GM06990 (cell line): ENCODE measurements around the gene ABCF2.

ENCODE experiments used
- DNase-seq: peaks from one replicate; pipeline ENCODE4 v3.0.0-alpha.2; 2011; ENCODE audit not compliant: insufficient read length; ENCODE audit errors: extremely low read depth
- H3K27me3 ChIP-seq: replicated peaks from 2 replicates; pipeline ENCODE4 v1.6.0; 2011; ENCODE audit warnings: low read length; ENCODE audit not compliant: control insufficient read depth, insufficient read depth
- H3K36me3 ChIP-seq: 2 replicates; pipeline ENCODE4 v1.5.1; 2011; ENCODE audit warnings: low read length; ENCODE audit not compliant: control insufficient read depth, insufficient read depth
- H3K4me3 ChIP-seq: replicated peaks from 2 replicates; pipeline ENCODE4 v1.5.1; 2011; ENCODE audit warnings: low read depth, mild to moderate bottlenecking, control low read depth, low read length
- TF ChIP-seq, protein P1 (sequence below): IDR thresholded peaks from 2 replicates; pipeline ENCODE4 v1.5.1; 2011; ENCODE audit warnings: low read length, control low read depth, mild to moderate bottlenecking, inconsistent platforms; ENCODE audit not compliant: insufficient read depth, poor library complexity, severe bottlenecking

ABCF2 gene

DNA sequence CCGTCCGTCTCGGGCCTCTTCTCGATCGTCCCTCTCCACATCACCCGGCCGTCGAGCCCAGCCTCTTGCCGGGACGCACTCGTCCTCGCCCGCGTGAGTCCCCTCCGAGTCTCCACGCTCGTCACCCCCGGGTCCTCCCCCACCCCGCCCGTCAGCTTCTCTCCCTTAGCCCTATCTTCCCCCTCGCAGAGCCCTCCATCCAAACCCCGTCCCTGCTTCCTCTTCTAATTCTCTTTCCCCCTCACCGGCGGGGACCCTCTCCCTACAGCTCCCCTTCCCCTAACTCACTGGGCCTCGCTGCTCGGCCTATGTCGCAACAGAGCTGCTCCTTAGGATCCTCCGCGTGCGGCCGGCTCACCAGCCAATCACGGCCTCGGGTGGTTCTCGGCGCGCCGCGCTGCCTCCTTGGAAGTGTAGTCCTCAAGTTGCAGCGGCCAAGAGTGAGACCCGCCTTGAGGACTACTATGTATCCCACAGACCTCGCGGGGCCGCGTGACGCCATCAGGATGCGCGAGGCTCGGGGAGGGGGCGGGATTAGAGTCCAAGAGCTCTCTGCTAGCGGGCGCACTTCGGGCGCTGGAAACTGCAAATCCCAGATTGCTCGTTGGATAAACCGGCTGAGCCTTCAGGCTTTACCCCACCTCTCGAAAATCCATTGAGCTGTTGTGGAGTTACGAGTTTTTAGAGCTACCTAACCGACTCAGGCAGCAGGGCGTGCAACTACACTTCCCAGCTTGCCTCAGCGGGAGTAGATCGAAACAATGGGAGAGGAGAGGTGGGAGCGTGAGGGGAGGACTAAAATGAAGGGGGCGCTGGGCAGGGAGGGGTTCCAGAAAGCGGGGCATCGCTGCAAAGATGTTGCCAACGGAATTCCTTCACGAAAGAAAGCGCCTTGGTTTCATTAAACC is at the start of gene ABCF2:
Gene ABCF2, minus strand, starts transcription at position 331 of the 908 bp plus-strand sequence. CDS start 747 bp downstream, outside the sequence.
- peak; percentile 98 for DNase-seq
- Histone ChIP-seq H3K27me3 (no peaks in the 10 kb centered on the region), H3K36me3 (peaks cover 10% of the 10 kb centered on the region), H3K4me3 (peak within 1 kb of the TSS; percentile 92)
- TF ChIP-seq, protein P1, sequence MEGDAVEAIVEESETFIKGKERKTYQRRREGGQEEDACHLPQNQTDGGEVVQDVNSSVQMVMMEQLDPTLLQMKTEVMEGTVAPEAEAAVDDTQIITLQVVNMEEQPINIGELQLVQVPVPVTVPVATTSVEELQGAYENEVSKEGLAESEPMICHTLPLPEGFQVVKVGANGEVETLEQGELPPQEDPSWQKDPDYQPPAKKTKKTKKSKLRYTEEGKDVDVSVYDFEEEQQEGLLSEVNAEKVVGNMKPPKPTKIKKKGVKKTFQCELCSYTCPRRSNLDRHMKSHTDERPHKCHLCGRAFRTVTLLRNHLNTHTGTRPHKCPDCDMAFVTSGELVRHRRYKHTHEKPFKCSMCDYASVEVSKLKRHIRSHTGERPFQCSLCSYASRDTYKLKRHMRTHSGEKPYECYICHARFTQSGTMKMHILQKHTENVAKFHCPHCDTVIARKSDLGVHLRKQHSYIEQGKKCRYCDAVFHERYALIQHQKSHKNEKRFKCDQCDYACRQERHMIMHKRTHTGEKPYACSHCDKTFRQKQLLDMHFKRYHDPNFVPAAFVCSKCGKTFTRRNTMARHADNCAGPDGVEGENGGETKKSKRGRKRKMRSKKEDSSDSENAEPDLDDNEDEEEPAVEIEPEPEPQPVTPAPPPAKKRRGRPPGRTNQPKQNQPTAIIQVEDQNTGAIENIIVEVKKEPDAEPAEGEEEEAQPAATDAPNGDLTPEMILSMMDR, result peak; percentile 5

DNA sequence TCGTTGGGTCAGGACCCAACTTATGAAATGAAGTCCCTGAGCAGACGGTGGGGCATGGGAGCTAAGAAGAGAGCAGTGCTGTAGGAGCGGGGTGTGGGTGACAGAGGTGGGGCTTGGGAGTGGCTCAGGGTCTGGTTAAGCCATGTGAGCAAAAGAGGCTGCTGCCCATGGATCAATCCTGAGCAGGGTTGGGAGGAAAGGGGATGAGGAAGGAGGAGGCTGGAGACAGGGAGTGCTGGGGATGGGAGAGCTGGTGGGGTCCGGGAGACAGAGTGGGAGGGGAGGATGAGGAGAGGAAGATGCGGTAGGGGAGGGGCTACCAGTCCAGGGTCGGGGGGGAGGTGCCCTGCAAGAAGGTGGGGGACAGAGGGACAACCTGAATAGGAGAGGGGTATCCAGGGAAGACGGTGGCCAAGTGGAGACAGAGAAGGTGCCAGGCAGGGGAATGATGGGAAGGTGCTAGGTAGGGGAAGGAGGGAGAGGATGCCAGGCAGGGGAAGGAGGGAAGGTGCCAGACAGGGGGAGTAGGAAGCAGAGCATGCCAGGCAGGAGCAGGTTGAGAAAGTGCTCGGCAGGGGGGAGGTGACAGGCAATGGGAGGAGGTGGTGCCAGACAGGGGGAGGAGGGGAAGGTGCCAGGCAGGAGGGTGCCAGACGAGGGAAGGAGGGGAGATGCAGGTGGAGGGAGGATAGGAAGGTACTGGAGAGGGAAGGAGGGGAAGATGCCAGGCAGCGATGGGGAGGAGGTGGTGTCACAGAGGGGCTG is 49.0 kb upstream of the ABCF2 start:
- no peaks in the 10 kb centered on the region; the same call in none of the 2 replicates for H3K27me3 ChIP-seq
- no peak for DNase-seq
- no peaks in the 10 kb centered on the region for H3K36me3 ChIP-seq

DNA sequence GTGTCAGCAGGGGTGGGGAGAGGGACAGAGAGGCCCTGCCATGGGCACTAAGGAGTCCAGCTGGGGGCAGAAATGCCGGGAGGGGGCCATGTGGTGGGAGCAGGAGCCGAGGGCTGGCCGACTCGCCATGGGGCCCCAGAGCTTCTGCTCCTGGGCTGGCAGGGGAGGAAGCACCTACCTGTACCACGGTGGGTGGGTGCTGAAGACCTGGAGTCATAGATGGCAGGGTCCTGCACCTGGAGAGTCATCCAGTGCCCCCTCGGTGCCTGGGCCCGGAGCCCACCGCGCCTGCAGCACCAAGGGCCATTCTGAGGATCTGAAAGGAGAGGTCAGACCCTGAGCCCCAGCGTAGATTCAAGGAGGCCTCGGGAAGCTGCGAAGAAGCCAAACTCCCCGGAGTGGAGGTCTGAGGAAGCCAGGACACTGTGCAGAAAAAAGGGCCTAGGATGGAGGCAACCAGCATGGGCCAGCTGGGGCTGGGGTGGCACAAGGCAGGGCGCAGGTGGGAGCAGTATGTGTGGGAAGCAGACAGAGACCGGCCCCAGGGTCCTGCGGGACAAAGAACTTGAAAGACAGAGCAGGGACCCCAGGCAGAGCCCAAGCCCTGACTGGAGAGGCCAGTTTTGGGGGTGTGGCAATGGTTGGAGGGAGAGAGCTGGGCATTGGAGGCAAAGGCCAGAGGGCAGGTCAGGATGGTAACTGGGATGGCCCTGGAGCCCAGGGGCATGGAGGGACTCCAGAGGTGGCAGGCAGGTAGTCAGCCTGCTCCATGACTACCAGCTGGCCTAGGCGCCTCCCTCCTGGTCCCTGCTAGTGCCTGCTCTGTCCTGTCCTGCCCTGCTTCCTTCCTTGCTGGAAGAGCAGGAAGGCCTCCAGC is 48.2 kb upstream of the ABCF2 start:
- Histone ChIP-seq H3K36me3 (no peaks in the 10 kb centered on the region), H3K27me3 (peaks cover 2% of the 10 kb centered on the region), H3K4me3 (no peak overlapping the region)
- TF ChIP-seq, protein P1, result no peak
- no peak for DNase-seq

More for the DNA sequence above, 49.0 kb upstream of the ABCF2 start:
- no peak overlapping the region for H3K4me3 ChIP-seq
- TF ChIP-seq, protein P1, result no peak

DNA sequence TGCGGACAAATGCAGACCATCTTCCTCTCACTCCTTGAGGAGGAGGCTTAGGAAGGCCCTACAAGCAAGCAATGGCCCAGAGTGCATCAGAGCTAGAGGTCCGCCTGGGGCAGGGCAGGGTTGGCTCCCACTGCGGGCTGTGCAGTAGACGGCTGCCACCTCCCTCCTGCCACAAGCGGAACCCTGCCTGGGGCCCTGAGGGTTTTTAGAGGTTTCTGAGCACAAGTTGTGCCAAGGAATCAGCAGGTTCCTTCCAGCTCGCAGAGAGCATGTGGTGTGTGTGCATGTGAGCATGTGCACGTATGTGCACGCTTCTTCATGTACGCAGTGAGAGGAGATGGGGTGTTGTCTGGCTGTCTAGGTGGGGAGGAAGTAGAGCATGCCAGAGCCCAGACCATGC is 47.4 kb upstream of the ABCF2 start:
- DNase-seq, result no peak
- H3K27me3 ChIP-seq, result peaks cover 2% of the 10 kb centered on the region
- TF ChIP-seq, protein P1, result no peak

DNA sequence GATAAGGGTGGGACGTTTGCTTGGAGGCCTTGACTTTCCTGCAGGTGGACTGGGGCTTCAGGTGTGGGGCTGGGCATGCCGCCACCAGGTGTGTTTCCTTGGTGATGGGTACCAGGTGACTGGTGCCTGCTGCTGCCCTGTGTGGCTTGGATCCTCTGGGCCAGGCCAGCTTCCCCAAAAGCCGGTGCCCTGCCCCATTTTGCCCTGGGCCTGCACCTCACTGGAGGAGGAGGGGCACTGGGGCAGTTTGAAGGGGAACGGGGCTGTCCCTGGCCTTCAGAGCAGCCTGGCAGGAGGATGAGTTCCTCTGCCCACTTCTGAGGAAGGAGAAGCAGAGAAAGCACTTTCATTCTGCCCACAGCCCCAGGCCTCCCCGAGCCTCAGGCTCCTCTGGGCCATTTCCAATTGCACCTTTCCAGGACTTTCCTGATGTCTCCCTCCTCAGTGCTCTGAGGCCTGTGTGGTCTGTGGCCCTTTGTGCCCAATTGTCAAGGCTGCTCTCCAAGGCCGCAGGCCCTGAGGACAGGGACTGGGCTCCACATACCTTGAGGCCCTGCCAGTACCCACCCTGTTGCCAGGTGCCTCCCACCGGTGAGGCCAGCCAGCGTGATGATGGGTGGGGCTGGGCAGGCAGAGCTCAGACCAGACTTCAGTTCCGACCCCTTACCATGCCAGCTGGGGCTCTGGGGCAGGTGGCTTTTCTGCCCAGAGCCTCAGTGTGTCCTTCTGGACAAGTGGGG is 46.8 kb upstream of the ABCF2 start:
- H3K4me3 ChIP-seq, result no peak overlapping the region
- DNase-seq, result no peak
- no peaks in the 10 kb centered on the region for H3K36me3 ChIP-seq
- TF ChIP-seq, protein P1, result no peak
- H3K27me3 ChIP-seq, result peaks cover 3% of the 10 kb centered on the region

More for the DNA sequence above, 47.4 kb upstream of the ABCF2 start:
- Histone ChIP-seq H3K4me3 (no peak overlapping the region), H3K36me3 (no peaks in the 10 kb centered on the region)
